ENCODE measurements around the gene USP28.
"Not testable (repeated sequence)": the region's sequence is repeated elsewhere in the genome, so short reads cannot be mapped to it uniquely, and the experiment has no call there.

USP28 gene

DNA sequence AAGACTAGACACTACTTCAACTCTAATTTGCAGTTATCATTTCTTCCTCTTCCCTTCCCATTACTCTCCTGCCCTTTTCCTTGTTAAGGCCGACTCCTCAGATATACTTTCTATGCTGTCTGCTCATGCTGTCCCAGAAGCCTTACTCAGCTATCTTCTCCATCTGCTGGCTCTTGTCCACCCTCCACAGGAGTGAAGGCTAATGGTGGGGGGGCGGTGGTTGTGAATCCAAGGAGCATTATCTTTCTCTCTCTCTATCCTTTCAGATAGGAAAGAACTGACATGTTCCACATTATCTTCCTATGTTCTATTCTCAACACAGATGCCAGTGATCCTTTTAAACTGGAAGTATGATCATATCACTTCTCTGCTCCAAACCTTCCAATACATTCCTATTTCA lies 37.4 kb downstream of the USP28 start:
- no peak for DNase-seq (ENCODE audit: low read depth in 3 of 3)

DNA sequence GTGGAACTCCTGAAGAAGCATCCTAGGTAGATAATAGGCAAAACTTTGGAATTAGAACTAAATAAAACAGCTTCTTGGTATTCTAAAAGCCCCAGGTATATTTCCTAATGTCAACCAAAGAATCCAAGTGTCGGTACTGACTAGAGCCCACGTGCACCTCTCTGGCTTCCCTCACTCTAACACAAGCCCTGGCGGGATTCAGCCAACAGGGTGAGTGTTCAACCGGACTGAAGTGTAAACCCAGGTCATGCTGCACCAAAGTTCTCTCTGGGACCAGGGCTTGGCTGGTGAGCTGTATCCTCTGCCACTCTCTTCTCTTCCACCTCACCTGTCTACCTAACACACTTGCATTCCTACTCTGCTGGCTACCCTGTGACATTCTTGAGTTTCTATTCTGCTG lies 40.1 kb downstream of the USP28 start:
- DNase-seq (ENCODE audit: low read depth in 3 of 3) = no peak

DNA sequence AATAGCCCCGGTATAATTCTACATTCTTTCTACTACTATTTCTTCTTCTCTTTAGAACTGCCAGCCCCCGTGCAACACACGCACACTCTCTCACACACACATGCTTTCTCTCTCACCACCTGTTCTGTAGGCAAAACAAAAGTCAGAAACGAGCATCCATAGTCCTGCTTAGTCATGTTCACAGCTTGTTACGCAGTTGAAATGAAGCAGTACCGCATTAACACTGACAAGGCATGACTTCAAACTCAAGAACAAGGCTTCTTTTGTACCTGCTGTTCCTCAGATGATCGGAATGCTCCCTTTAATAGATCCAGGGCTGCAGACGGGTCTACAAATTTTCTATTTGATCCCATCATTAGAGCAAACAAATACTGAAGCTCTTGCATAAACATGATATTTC lies 42.2 kb downstream of the USP28 start:
- no peak for DNase-seq (ENCODE audit: low read depth in 3 of 3)

DNA sequence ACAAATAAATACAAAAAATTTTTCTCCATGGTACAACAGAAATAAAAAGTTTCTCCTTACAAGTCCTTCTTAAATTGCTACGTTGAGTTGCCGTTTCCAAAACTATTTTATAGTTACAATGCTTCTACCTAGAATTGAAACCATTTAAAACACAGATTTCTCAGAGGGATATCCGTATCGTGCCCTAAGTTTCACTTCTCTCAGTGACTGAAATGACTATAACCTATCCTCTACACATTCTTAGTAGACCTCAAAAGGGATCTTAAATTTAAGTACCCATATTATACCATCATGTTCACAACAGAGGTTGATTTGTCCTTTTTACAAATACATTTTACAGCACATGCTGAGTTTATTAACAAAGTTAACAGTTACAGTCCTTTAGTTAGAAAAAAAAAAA lies 44.1 kb downstream of the USP28 start:
- no peak for DNase-seq (ENCODE audit: low read depth in 3 of 3)

DNA sequence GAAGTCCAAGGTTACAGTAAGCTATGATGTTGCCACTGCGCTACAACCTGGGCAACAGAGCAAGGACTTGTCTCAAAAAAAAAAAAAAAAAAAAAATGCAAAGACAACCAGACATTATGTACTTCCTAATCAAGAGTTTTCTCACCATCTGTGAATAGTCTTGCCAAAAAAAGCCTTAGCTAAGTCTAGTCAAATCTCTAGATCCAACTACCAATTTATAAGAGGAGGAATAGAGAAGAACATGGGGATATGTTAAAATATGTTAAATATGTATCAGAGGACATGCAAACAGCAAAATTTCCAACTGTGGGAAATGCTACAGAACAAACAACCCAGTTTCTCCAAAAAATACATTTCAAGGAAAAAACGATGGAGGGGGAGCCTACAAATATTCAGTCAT lies 45.6 kb downstream of the USP28 start:
- DNase-seq (ENCODE audit: low read depth in 3 of 3) = no peak

DNA sequence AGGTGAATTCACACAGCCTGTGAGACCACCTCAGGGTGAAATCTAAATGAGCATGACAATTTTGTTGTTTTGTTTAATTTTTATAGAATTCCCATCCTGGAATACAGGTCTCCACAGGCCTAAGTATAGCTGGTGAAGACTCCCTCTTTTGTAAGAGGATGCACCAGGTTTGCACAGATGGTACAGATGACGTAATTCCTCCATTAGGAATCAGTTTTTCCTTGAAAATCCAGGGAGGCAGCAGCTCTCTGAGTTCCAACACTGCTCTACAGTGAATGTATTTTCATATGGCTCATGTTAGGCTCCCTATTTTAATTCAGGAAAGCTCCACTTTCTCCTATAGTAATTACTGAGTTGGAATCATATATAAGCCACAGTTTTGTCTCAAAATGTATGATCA lies 47.2 kb downstream of the USP28 start:
- DNase-seq (ENCODE audit: low read depth in 3 of 3) = no peak

DNA sequence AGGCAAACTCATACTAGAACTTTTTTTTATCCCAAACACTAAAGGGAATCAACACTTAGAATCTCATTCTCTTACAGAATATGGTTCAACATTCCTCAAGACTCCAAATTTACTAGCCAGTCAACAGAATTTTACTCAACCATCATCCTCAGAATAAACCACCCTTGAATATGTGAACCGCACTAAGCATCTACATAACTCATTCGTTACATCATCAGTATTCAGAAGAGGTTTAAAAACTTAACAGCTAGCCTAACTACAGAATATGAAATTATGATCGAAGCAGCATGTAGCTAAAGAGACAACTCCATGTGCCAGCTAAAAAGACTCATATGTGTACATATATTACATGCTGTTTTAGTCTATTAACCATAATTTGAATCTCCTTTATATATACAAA lies 47.9 kb downstream of the USP28 start:
- no peak for DNase-seq (ENCODE audit: low read depth in 3 of 3)

DNA sequence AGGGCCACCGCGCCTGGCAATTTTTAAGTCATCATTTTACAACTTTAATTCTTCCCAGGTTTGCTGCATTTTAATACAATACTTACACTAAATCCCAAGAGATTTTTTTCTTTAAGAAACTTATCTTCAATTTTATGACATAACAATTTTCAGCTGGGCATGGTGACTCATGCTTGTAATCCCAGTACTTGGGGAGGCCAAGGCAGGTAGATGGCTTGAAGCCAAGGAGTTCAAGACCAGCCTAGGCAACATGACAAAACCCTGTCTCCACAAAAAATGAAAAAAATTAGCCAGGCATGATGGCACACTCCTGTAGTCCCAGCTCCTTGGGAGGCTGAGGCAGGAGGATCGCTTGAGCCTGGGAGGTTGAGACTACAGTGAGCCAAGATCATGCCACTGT lies 56.9 kb downstream of the USP28 start:
- no peak for DNase-seq (ENCODE audit: low read depth in 3 of 3)

DNA sequence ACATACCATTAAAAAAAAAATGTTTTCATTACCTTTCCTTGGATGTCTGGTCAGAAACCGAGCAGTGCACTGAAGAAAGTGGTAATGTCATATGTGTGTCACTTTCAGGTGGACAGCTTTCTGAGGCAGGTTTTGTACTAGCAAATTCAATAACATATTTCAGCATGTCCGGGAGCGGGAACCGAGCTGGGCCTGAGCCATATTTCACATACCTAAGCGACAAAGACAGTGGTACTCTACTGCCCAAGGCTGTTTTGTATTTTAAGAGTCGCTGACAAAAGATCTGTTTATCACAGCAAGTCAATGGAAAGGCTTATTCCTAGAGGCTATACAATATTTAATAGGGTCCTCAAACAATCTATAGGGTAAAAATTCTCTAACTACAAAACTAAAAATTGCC lies 57.7 kb downstream of the USP28 start:
- no peak for DNase-seq (ENCODE audit: low read depth in 3 of 3)

DNA sequence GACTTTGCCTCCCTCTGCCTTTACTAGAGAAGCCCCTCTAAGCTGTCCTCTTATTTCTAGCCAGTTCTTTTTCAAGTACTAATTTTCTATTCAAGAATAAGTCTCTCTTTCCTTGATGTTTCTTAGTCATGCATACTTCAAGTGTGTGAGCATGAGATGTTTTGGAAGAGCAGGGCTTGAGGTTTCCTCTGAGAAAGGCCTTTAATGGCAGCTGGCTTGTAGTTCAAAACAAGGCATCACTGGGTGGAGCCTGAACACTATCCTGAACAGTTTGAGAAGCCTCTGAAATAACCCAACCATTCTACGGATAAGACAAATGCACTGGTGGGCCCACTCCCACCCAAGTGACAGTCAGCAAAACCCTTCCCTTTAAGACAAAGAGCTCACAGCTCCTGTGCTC lies 58.2 kb downstream of the USP28 start:
- DNase-seq (ENCODE audit: low read depth in 3 of 3) = no peak

DNA sequence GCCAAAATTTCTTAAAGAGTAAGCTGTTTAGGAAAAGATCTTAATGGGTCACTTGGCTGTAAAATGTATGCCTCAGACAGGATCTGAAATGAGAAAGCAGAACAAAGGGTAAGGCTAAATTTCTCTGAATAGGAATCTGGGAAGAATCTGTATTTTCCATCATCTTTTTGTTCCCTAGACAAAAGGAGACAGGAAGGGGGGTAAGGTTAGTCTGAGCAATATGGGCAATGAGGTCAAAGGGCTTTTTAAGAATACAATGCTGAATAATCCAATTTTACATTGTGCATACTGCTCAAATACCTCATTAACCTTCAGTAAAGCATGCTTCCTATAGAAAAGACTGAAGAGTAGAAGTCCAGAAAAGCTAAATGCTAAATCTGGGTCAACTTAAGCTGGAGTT lies 61.2 kb downstream of the USP28 start:
- DNase-seq (ENCODE audit: low read depth in 3 of 3) = no peak

DNA sequence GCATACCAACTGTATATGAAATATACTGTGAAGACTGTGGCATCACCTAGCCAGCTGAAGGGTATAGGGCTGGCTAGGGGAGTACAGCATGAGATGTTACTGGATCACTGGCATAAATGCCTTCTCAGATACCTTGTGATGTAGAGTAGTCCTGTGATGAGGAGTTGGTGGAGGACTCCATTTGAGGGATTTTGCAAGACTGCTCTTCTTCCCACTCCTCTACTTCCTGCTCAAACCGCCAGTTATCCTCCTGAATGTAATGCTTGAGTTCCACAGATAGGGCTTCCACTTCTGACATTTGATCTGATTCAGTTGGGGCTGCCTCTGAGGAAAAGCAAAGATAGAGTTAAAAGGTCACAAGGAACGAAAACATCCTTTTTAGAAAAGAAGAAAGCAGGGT lies 66.4 kb downstream of the USP28 start:
- no peak for DNase-seq (ENCODE audit: low read depth in 3 of 3)

DNA sequence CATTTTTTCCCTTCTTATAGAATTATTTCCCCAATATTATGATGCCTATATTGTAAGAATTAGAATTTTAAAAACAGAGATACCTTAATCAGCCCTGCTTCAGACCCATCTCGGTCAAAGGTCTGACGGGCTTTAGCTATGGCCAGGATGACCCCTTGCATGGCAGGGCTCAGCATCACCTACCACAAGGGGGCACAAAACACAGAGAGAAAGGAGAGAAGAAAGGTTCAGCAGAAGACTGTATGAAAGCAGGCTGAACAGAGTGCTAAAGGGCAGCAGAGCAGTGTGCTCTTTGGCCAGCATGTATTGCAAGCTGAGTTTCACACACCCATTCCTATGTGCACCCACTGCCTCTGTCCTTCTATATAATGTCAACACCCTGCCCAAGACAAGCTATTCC lies 69.0 kb downstream of the USP28 start:
- no peak for DNase-seq (ENCODE audit: low read depth in 3 of 3)

DNA sequence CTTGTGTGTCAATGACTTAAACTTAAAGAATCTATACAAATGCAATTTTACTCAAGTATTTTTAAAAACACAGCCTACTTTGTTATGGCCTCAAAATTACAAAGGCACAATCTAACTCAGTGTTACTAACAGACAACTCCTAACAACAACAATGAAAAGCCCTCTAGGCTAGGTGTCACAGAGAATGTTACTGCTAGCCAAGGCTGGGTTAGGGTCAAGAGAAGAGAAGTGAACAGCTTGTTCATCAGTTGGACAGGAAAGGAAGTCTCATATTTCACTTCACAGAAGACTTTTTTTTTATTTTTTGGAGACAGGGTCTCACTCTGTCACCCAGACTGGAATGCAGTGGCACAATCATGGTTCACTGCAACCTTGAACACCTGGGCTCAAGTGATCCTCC lies 69.7 kb downstream of the USP28 start:
- no peak for DNase-seq (ENCODE audit: low read depth in 3 of 3)

DNA sequence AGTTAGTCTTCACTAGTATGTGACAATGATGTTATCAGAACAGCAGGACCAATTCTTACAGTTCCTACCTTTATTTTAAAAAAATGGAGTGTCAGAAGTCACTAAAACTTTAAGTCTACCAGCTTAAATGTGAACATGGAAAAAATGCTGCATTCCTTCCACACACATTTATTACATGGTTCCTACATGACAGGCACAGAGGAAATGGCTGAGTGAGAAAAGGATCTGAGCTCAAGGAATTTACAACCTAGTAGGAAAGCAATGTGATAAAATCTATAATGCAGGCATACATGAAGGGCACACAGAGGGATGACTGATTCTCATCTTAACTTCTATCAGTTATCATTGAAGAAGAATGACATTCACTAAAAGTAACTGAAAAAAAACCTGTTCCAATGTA lies 72.8 kb downstream of the USP28 start:
- no peak for DNase-seq (ENCODE audit: low read depth in 3 of 3)

DNA sequence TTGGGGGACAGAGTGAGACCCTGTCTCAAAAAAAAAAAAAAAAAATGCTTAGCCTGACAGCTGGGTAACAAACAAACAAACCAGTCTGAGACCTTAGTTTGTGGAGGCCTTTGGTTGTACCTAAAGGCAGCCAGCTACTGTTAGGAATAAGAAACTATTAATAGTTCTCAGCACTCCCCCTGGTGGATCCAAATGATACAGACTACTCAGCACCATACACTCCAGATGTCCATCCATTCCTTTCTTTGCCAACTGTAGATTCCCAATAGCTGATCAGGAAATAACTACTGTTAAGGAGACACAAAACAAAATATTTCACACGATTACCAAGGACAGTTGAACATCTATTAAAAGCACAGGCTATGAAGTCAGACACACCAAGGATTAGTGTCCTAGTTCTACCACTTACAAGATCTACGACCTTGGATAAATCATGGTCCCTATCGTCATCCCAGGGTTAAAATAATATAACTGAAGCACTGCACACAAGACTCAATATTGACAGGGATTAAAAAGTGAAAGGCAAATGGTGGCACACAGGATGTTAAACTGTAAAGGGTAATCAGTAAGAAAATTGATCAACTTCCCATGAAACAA lies 78.6 kb downstream of the USP28 start:
- no peak for DNase-seq (ENCODE audit: low read depth in 3 of 3)

DNA sequence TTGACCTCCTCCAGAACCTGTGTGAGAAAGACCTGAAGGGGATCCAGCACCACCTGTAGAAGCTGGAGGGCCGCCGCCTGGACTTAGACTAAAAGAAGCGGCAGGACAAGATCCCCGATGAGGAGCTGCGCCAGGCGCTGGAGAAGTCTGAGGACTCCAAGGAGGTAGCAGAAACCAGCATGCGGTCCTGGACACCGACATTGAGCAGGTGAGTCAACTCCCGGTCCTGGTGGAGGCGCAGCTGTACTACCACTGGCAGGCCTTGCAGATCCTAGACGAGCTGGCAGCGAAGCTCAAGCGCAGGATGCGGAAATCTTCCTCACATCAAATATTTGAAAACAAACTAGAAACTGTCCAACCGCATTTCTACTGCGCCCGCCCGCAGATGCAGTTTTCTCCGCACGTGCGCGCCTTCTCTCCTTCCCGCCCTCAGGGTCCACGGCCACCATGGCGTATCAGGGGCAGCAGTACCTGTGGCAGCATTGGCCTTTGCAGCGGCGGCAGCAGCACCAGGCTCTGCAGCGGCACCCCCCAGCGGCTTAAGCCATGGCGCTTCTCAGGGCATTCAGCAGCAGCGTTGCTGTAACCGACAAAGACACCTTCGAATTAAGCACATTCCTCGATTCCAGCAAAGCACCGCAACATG lies 85.6 kb downstream of the USP28 start:
- no peak for DNase-seq (ENCODE audit: low read depth in 3 of 3)

DNA sequence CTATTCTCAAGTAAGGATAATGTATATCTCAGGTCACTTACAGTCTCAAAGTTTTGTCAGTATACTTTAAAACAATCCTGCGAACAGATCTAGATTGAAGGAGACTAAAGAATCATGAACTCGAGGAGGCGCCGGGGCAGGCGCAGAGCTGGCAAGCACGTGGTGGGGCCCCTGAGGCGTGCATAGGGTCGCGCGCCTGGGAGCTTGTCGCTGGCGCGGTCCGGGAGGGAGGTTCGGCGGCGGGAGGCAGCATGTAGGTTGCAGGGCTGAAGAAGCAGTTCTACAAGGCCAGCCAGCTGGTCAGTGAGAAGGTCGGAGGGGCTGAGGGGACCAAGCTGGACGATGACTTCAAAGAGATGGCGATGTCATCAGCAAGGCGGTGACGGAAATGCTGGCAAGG lies 86.4 kb downstream of the USP28 start:
- not testable (repeated sequence) for DNase-seq (ENCODE audit: low read depth in 3 of 3)

DNA sequence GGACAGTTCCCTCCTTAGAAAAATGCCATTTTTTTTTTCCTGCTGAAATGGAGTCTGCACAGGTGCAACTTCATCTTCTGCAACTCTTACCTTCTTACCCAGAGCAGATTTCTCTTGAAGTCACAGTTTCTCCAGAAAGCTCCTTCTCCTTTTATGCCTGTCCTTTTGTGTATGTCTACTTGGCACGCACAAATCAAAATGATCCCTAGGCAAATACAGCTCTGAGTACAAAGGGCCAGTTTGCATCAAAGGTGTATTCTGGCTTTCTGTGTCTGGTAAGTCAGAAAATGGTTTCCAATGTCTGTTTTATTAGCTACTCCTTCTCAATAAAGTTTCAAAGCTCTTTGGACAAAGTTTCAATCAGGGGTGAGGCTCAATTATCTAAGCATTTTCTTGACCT lies 93.2 kb downstream of the USP28 start:
- no peak for DNase-seq (ENCODE audit: low read depth in 3 of 3)

DNA sequence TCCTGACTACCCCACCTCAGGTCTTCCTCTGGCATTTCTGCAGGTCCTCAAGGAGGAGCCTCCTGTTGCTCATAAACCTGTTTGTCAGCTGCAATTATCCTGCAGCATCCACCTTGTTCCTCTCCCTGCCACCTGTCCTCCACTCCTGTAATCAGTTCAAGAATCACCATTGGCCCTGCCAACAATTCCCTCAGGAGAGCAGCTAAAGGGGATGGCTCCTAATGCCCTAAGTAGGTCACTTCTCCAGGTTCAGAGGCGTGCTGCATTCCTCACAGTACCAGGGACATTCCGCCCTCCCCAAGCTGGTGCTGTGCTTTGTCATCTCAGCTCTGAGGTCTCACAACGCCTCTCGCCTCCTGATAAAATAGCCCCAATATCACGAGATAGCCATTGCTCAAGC lies 93.7 kb downstream of the USP28 start:
- no peak for DNase-seq (ENCODE audit: low read depth in 3 of 3)

DNA sequence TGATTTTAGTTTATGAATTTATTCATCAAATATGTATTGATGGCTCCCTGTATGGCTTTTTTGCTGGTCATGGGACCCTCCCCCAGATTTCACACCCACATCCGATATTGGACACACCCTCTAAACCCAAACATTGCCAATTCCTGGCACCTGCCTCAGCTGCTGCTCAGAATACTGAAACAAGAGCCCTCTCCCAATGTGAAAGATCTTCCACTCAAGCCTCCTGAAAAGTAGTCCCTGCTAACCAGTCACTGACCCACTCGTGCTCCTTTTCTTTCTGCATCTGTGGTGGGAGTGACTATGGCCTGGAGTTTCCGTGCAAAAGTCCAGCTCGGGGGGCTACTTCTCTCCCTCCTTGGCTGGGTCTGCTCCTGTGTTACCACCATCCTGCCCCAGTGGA lies 95.9 kb downstream of the USP28 start, which contains the start of gene CLDN25:
Gene CLDN25, plus strand, starts transcription at position 301 of the 400 bp plus-strand sequence. Its CDS starts 0 bp downstream, at position 301.
- no peak for DNase-seq (ENCODE audit: low read depth in 3 of 3)

DNA sequence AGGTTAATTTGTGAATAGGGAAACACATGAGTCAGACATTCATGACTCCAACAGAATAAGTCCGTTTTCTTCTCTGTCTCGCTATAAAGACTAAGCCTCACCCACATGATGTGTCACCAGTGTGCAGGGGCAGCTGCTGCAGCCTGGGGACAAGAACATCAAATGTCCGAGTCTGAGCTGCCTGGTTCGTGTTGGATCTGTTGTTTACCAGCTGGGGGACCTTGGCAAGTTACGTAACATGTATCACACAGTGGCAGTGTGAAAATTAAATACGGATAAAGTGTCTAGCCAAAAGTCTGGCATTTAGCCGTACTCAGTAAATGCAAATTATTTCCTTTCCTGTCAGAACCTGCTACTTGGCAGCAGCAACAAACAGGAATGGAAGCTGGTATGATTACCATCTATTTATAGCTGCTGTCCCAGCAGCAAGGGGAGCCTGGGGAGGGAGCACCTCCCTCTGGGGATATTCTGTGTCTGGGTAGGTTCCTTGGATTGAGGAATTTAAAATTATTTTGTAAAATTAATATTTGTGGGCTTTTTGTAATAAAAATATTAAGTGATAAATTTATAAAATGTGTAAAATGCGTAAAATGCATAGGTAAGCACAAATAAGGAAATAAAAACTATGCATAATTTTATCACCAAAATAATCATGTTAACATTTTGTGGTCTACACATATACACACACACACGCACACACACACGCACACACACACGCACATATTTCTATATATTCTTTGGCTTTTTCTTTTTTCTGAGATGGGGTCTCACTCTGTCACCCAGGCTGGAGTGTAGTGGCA lies 97.1 kb downstream of the USP28 start:
- DNase-seq (ENCODE audit: low read depth in 3 of 3) = no peak

DNA sequence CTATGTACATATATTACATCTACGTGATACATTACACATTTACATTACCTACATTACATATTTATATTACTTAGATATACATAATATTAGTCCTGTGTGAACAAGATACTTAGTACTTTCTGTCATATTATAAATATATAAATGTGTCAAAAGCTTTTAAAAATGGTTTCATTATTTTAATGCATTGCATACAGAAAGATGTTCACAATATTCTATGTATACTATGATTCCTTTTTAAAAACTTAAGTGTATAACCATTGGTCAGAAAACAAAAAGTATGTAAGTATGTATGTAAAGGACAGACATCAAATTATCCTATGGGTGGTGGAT lies 101.2 kb downstream of the USP28 start:
- no peak for DNase-seq (ENCODE audit: low read depth in 3 of 3)
